ENCODE data around the gene CELF1. TPM values are rescaled to one million over a fixed set of nuclear protein-coding genes. Genes with fewer than 3 reads are reported as not detected.

CELF1 gene
- total and polyA plus RNA-seq, 2 of the 4 experiments (the other 2 are of a cell fraction), result 63.3 to 135 TPM

DNA sequence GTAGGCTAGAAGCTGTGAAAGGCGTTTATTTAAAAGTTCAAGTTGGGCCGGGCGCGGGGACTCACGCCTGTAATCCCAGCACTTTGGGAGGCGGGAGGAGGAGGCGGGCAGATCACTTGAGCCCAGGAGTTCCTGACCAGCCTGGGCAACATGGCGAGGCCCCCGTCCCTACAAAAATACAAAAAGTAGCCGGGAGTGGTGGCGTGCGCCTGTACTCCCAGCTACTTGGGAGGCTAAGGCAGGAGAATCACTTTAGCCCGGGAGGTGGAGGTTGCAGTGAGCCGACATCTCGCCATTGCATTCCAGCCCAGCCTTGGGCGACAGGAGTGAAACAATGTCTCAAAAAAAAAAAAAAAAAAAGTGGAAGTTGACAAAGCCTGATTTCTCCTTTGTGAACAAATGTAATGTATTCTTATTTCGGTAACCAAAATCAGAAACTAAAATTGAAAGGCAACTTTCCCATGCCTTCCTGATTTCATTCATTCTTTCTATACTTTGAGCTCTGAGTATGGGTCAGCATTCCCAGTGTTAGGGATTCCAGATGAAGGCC, 13.3 kb upstream of the CELF1 start:
- no peaks in the 10 kb centered on the region for H4K20me1 ChIP-seq (ENCODE audit: insufficient read depth, low read length)
- ChIA-PET POLR2A (ENCODE audit: unreplicated experiment) (interaction anchor here (0.6 kb wide), 1 partner anchor 38 kb away, joined by 3 read pairs; no protein-coding TSS in a partner anchor), CTCF (interaction anchor here (1.5 kb wide), 1 partner anchor 13 kb away, joined by 4 read pairs; no protein-coding TSS in a partner anchor)
- peak overlapping the region; percentile 93; the same call in 1 of the 2 replicates for H2AK5ac ChIP-seq (ENCODE audit: low read depth, low read length)
- H3K9me1 ChIP-seq (ENCODE audit: insufficient read depth, low read length), result peaks cover 3% of the 10 kb centered on the region; the same call in 1 of the 2 replicates
- BruUV-seq (replicated peaks), result no TSS peak
- H2AFZ ChIP-seq (replicated peaks; ENCODE audit: low read length, poor library complexity), result peak overlapping the region; percentile 99
- no peak overlapping the region for H2BK15ac ChIP-seq (ENCODE audit: low read depth, low read length)
- TF ChIP-seq, protein P1, sequence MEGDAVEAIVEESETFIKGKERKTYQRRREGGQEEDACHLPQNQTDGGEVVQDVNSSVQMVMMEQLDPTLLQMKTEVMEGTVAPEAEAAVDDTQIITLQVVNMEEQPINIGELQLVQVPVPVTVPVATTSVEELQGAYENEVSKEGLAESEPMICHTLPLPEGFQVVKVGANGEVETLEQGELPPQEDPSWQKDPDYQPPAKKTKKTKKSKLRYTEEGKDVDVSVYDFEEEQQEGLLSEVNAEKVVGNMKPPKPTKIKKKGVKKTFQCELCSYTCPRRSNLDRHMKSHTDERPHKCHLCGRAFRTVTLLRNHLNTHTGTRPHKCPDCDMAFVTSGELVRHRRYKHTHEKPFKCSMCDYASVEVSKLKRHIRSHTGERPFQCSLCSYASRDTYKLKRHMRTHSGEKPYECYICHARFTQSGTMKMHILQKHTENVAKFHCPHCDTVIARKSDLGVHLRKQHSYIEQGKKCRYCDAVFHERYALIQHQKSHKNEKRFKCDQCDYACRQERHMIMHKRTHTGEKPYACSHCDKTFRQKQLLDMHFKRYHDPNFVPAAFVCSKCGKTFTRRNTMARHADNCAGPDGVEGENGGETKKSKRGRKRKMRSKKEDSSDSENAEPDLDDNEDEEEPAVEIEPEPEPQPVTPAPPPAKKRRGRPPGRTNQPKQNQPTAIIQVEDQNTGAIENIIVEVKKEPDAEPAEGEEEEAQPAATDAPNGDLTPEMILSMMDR (conservative IDR thresholded peaks at IDR 0.05; ENCODE audit: low read depth, low read length), result no peak
- no peak for TF ChIP-seq NFE2L2 (IDR thresholded peaks at IDR 0.05; ENCODE audit: low read depth, low read length)
- no peak for TF ChIP-seq POLR2A (IDR thresholded peaks at IDR 0.05; ENCODE audit: low read depth, low read length)
- no peak for TF ChIP-seq CEBPB (IDR thresholded peaks at IDR 0.05; ENCODE audit: low read depth, low read length)
- TF ChIP-seq CHD1 (IDR thresholded peaks at IDR 0.05; ENCODE audit: low read depth, low read length), result no peak
- no peak for TF ChIP-seq BHLHE40 (IDR thresholded peaks at IDR 0.05; ENCODE audit: low read depth, low read length)
- no peak for TF ChIP-seq FOS (IDR thresholded peaks at IDR 0.05; ENCODE audit: low read depth, low read length)
- TF ChIP-seq, protein P2, sequence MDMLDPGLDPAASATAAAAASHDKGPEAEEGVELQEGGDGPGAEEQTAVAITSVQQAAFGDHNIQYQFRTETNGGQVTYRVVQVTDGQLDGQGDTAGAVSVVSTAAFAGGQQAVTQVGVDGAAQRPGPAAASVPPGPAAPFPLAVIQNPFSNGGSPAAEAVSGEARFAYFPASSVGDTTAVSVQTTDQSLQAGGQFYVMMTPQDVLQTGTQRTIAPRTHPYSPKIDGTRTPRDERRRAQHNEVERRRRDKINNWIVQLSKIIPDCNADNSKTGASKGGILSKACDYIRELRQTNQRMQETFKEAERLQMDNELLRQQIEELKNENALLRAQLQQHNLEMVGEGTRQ (IDR thresholded peaks at IDR 0.05; ENCODE audit: low read depth, low read length), result no peak
- TF ChIP-seq MAFK (IDR thresholded peaks at IDR 0.05; ENCODE audit: low read depth, low read length), result no peak
- TF ChIP-seq MAZ (IDR thresholded peaks at IDR 0.05; ENCODE audit: borderline replicate concordance, low read depth, low read length), result no peak
- TF ChIP-seq RCOR1 (IDR thresholded peaks at IDR 0.05; ENCODE audit: insufficient replicate concordance, low read length), result no peak
- no peak for TF ChIP-seq RFX5 (IDR thresholded peaks at IDR 0.05; ENCODE audit: low read depth, low read length)
- peaks cover 4% of the 10 kb centered on the region for H3K4me1 ChIP-seq (ENCODE audit: control insufficient read depth, insufficient read depth, low read length)
- H3K4me3 ChIP-seq (ENCODE audit: insufficient read depth, low read depth, low read length), result peak overlapping the region; percentile 95
- no peak overlapping the region for H3K18ac ChIP-seq (ENCODE audit: low read depth, low read length)
- peak overlapping the region; percentile 95 for H3K23ac ChIP-seq (ENCODE audit: low read depth, low read length)
- H3K56ac ChIP-seq (ENCODE audit: extremely low read depth, insufficient read depth, low read length), result 0 out of 2 replicates have a peak overlapping the region, but pooled peaks have one; percentile 71
- H4K5ac ChIP-seq (ENCODE audit: low read depth, low read length), result peak overlapping the region; percentile 89
- H3K14ac ChIP-seq (replicated peaks; ENCODE audit: low read depth, low read length), result peak overlapping the region; percentile 94
- dilution Hi-C loops (cut with HindIII; ENCODE audit: low sequenced_read_pairs, unreplicated experiment), result no loop called here
- H3K36me3 ChIP-seq (ENCODE audit: control insufficient read depth, insufficient read depth, low read length), result peaks cover 12% of the 10 kb centered on the region
- H2BK5ac ChIP-seq (ENCODE audit: low read depth, low read length, poor library complexity, severe bottlenecking), result peak overlapping the region; percentile 85
- peak overlapping the region; percentile 99 for H2AK9ac ChIP-seq (replicated peaks; ENCODE audit: low read depth, low read length, poor library complexity)
- peak overlapping the region; percentile 96 for H3K9ac ChIP-seq (ENCODE audit: low read depth, low read length)
- in situ Hi-C loops (cut with MboI; ENCODE audit: low sequenced_read_pairs), result no loop called here
- peak overlapping the region; percentile 90 for H3K4ac ChIP-seq (ENCODE audit: low read depth, low read length)
- H3K4me2 ChIP-seq (ENCODE audit: low read depth, low read length), result peak overlapping the region; percentile 90
- H4K91ac ChIP-seq (ENCODE audit: insufficient read depth, low read depth, low read length), result peak overlapping the region; percentile 58
- no peak overlapping the region for H2BK120ac ChIP-seq (ENCODE audit: low read depth, low read length)
- peaks cover 32 to 56% of the 10 kb centered on the region in 2 experiments for H3K79me1 ChIP-seq (ENCODE audit: low read depth in 1 of 2, low read length in 2 of 2)
- no peaks in the 10 kb centered on the region for H3K9me3 ChIP-seq (ENCODE audit: control insufficient read depth, insufficient read depth, low read length)
- WGBS, 2 experiments (ENCODE audit: extremely low coverage in 2 of 2, insufficient read length in 1 of 2), result no CpG with 5 or more reads among the region's 17 CpGs
- H2BK20ac ChIP-seq (ENCODE audit: low read depth, low read length), result no peak overlapping the region
- intact Hi-C loops (cut with micrococcal nuclease), result no loop called here
- peak overlapping the region; percentile 97 to 100; a peak in 3 of 4 replicates for H4K8ac ChIP-seq (ENCODE audit: low read depth in 2 of 2, low read length in 2 of 2)
- H3K27me3 ChIP-seq (ENCODE audit: control insufficient read depth, insufficient read depth, low read length), result no peaks in the 10 kb centered on the region
- DNase-seq, result no peak
- no peak; the same call in 1 of the 2 replicates for ATAC-seq (ENCODE audit: low read depth)
- H3K27ac ChIP-seq (ENCODE audit: insufficient read depth, low read length), result no peak overlapping the region; the same call in 1 of the 2 replicates

Measured in IMR-90 (cell line).